C1 segment of cervical spinal cord (tissue), 14 donors: ENCODE data around the gene ADAM22.

ENCODE experiments used
- DNase-seq, 14 donors: peaks; one replicate each; lab custom pipeline; 2025; lab: John Stamatoyannopoulos, UW

The ADAM22 gene

GRCh38 chr7:87960239-87960638, 26.2 kb downstream of the ADAM22 start:
- DNase-seq, result peak in 1 of 14 donors; percentile 16

- DNase-seq, result no peak
These were observed 27.7 kb downstream of the ADAM22 start for GRCh38 chr7:87961754-87962153.

- no peak for DNase-seq
These were observed 32.2 kb downstream of the ADAM22 start for GRCh38 chr7:87966271-87966670.

- no peak for DNase-seq
These were observed 34.0 kb downstream of the ADAM22 start for GRCh38 chr7:87968021-87968420.

GRCh38 chr7:87982116-87982515, 48.1 kb downstream of the ADAM22 start:
- no peak for DNase-seq

- no peak for DNase-seq
These were observed 50.0 kb downstream of the ADAM22 start for GRCh38 chr7:87984088-87984487.

- no peak for DNase-seq
These were observed 59.2 kb downstream of the ADAM22 start for GRCh38 chr7:87993269-87993668.

- no peak for DNase-seq
These were observed 65.2 kb downstream of the ADAM22 start for GRCh38 chr7:87999261-87999660.

GRCh38 chr7:88001744-88002530, 67.9 kb downstream of the ADAM22 start:
- DNase-seq, result peak in 2 of 14 donors; percentile 0 to 32

- DNase-seq, result no peak
These were observed 68.6 kb downstream of the ADAM22 start for GRCh38 chr7:88002617-88003016.

- peak in 1 of 14 donors; percentile 55 for DNase-seq
These were observed 69.5 kb downstream of the ADAM22 start for GRCh38 chr7:88003581-88003980.

GRCh38 chr7:88005191-88005590, 71.1 kb downstream of the ADAM22 start:
- peak in 1 of 14 donors; percentile 77 for DNase-seq

- DNase-seq, result no peak
These were observed 75.6 kb downstream of the ADAM22 start for GRCh38 chr7:88009651-88010050.

GRCh38 chr7:88012086-88012485, 78.0 kb downstream of the ADAM22 start:
- DNase-seq, result no peak

GRCh38 chr7:88013981-88014380, 79.9 kb downstream of the ADAM22 start:
- no peak for DNase-seq

- DNase-seq, result no peak
These were observed 80.5 kb downstream of the ADAM22 start for GRCh38 chr7:88014581-88014980.

GRCh38 chr7:88015309-88015708, 81.3 kb downstream of the ADAM22 start:
- DNase-seq, result no peak

- no peak for DNase-seq
These were observed 84.5 kb downstream of the ADAM22 start for GRCh38 chr7:88018501-88018900.

- no peak for DNase-seq
These were observed 87.1 kb downstream of the ADAM22 start for GRCh38 chr7:88020953-88021665.

GRCh38 chr7:88027724-88028123, 93.7 kb downstream of the ADAM22 start:
- no peak for DNase-seq

- DNase-seq, result peak in 1 of 14 donors; percentile 15
These were observed 100.1 kb downstream of the ADAM22 start for GRCh38 chr7:88034083-88034695.

GRCh38 chr7:88037050-88037449, 103.0 kb downstream of the ADAM22 start:
- no peak for DNase-seq

GRCh38 chr7:88040694-88041093, 106.6 kb downstream of the ADAM22 start:
- DNase-seq, result no peak
